Liver (tissue), 10 donors: ENCODE data around the gene ANKRD17. TPM values are rescaled to one million over a fixed set of nuclear protein-coding genes. Genes with fewer than 3 reads are reported as not detected.

Experiments used
- DNase-seq: peaks from one replicate; pipeline ENCODE4 v3.0.0-alpha.2; 2017; ENCODE audit warnings: low spot score
- H3K27ac ChIP-seq, 2 donors: one replicate each; pipeline ENCODE4 v1.7.0; 2013; ENCODE audit warnings: inconsistent platforms in 2 of 2, low read length in 2 of 2, control low read depth in 1 of 2, low read depth in 1 of 2, mild to moderate bottlenecking in 1 of 2
- H3K27me3 ChIP-seq, 4 donors: one replicate each; pipeline versions ENCODE4 v1.6.1 to v1.7.0; 2013; ENCODE audit warnings: low read length in 3 of 4, inconsistent platforms in 1 of 4, mild to moderate bottlenecking in 1 of 4, moderate library complexity in 1 of 4; ENCODE audit not compliant: control insufficient read depth in 4 of 4, insufficient read depth in 4 of 4
- H3K36me3 ChIP-seq, 4 donors: one replicate each; pipeline versions ENCODE4 v1.6.1 to v1.7.0; 2013; ENCODE audit warnings: low read length in 3 of 4, mild to moderate bottlenecking in 3 of 4, low read depth in 1 of 4, moderate library complexity in 1 of 4; ENCODE audit not compliant: control insufficient read depth in 4 of 4, insufficient read depth in 3 of 4
- H3K4me1 ChIP-seq, 4 donors: one replicate each; pipeline versions ENCODE4 v1.6.1 to v1.7.0; 2013; ENCODE audit warnings: low read length in 3 of 4, mild to moderate bottlenecking in 3 of 4, moderate library complexity in 1 of 4; ENCODE audit not compliant: control insufficient read depth in 4 of 4, insufficient read depth in 4 of 4
- H3K4me3 ChIP-seq, 3 donors: one replicate each; pipeline versions ENCODE4 v1.6.1 to v1.7.0; 2013; ENCODE audit warnings: low read length in 3 of 3, control low read depth in 1 of 3, low read depth in 1 of 3, mild to moderate bottlenecking in 1 of 3
- H3K9ac ChIP-seq, 2 donors: one replicate each; pipeline ENCODE4 v1.7.0; 2013; ENCODE audit warnings: low read length in 2 of 2, mild to moderate bottlenecking in 2 of 2, moderate library complexity in 2 of 2, control low read depth in 1 of 2, low read depth in 1 of 2
- H3K9me3 ChIP-seq, 4 donors: one replicate each; pipeline versions ENCODE4 v1.6.1 to v1.7.0; 2013; ENCODE audit warnings: low read length in 3 of 4; ENCODE audit not compliant: control insufficient read depth in 4 of 4
- FOXA2 ChIP-seq: IDR thresholded peaks from 2 replicates; pipeline ENCODE4 v1.6.1; 2016; ENCODE audit warnings: antibody characterized with exemption
- GABPA ChIP-seq, 2 donors: IDR thresholded peaks in 1 of 2; conservative IDR thresholded peaks in 1 of 2; 2 replicates each; pipeline ENCODE4 v1.6.1; 2016; ENCODE audit warnings: antibody characterized with exemption in 2 of 2, mild to moderate bottlenecking in 1 of 2, moderate library complexity in 1 of 2
- JUND ChIP-seq, 2 donors: IDR thresholded peaks; 2 replicates each; pipeline ENCODE4 v1.6.1; 2016; ENCODE audit warnings: antibody characterized with exemption in 2 of 2
- NR2F2 ChIP-seq: IDR thresholded peaks from 2 replicates; pipeline ENCODE4 v1.6.1; 2016; ENCODE audit warnings: antibody characterized with exemption
- RAD21 ChIP-seq, 2 donors: IDR thresholded peaks; 2 replicates each; pipeline ENCODE4 v1.6.1; 2016; ENCODE audit warnings: antibody characterized with exemption in 2 of 2, mild to moderate bottlenecking in 2 of 2
- SP1 ChIP-seq: IDR thresholded peaks from 2 replicates; pipeline ENCODE4 v1.6.1; 2018; ENCODE audit warnings: antibody characterized with exemption, mild to moderate bottlenecking
- TAF1 ChIP-seq: conservative IDR thresholded peaks from 2 replicates; pipeline ENCODE4 v1.6.1; 2016; ENCODE audit warnings: antibody characterized with exemption, mild to moderate bottlenecking
- YY1 ChIP-seq: IDR thresholded peaks from 2 replicates; pipeline ENCODE4 v1.6.1; 2016; ENCODE audit warnings: antibody characterized with exemption, mild to moderate bottlenecking
- WGBS: extraction: QIAGEN DNeasy Blood & Tissue Kit; methylation state at CpG from one replicate; pipeline ENCODE4 v1.1.7; 2013; 5-methylcytosine and 5-hydroxymethylcytosine counted together
- polyA plus RNA-seq, 2 donors: library from polyadenylated mRNA; stranded (reverse) in 1 of 2; unstranded in 1 of 2; fragments of 200-250 nt in 1 of 2; fragments of >200 nt in 1 of 2; fragmentation: Nextera tagmentation in 1 of 2; extraction: Ambion mirVana in 1 of 2; gene quantifications; one replicate each; pipeline versions ENCODE4 v1.2.1 to v1.2.3, GENCODE V29; 2013 to 2015
- small RNA-seq: library from RNA; depleted of rRNA; stranded (forward); fragments of <200 nt; gene quantifications from one replicate; pipeline ENCODE3, GENCODE V24; 2014
- total RNA-seq, 2 donors: library from RNA; depleted of rRNA; stranded (reverse); fragments of >200 nt; gene quantifications; one replicate each; pipeline ENCODE4 v1.2.3, GENCODE V29; 2014
- TF ChIP-seq, protein P1 (sequence below): IDR thresholded peaks from 2 replicates; pipeline ENCODE4 v1.6.1; 2016; ENCODE audit warnings: antibody characterized with exemption
- TF ChIP-seq, protein P2 (sequence below): IDR thresholded peaks from 2 replicates; pipeline ENCODE4 v1.6.1; 2016; ENCODE audit warnings: antibody characterized with exemption, mild to moderate bottlenecking
- TF ChIP-seq, protein P3 (sequence below): IDR thresholded peaks from 2 replicates; pipeline ENCODE4 v1.6.1; 2016; ENCODE audit warnings: antibody characterized with exemption
- donor health status: healthy.
- donor health status: healthy.
- donor health status: healthy.
- donor health status: healthy.
- donor health status: healthy.

Gene ANKRD17
- total and polyA plus RNA-seq, 4 donors, result 11.6 to 38.5 (median 19.7) TPM

DNA sequence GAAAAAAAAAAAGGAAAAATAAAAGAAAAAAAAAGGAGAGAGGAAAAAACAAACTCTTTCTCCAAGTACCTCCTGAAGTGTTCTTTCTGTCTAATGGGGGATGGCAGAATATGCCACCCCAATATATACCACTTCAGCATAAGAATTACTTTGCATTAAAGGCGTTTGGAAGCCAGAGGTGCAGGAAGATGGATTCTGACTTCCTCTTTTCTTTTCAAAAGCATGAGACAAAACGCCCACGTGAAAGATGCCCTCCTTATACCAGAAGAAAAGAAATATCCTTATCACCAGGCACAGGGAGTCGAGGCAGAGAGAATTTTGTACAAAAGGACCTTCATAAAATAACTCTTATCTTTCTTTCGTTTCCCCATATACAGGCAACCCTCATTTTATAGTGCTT is 230.0 kb downstream of the ANKRD17 start:
- H3K4me3 ChIP-seq, result no peak overlapping the region
- H3K9me3 ChIP-seq, result peaks cover 0 to 2% (median 0%) of the 10 kb centered on the region in 4 donors
- no peak overlapping the region for H3K27ac ChIP-seq
- WGBS, result 65% methylated on average over 5 of the region's 5 CpGs
- H3K4me1 ChIP-seq, result no peaks in the 10 kb centered on the region
- no peaks in the 10 kb centered on the region for H3K36me3 ChIP-seq
- no peak for TF ChIP-seq NR2F2
- TF ChIP-seq JUND (IDR thresholded peaks at IDR 0.05), result no peak
- TF ChIP-seq GABPA (IDR thresholded peaks at IDR 0.05 in 1 of 2, conservative IDR thresholded peaks at IDR 0.05 in 1 of 2), result no peak
- TF ChIP-seq SP1, result no peak
- TF ChIP-seq, protein P1, sequence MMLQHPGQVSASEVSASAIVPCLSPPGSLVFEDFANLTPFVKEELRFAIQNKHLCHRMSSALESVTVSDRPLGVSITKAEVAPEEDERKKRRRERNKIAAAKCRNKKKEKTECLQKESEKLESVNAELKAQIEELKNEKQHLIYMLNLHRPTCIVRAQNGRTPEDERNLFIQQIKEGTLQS, result no peak
- TF ChIP-seq YY1, result no peak
- TF ChIP-seq, protein P2, sequence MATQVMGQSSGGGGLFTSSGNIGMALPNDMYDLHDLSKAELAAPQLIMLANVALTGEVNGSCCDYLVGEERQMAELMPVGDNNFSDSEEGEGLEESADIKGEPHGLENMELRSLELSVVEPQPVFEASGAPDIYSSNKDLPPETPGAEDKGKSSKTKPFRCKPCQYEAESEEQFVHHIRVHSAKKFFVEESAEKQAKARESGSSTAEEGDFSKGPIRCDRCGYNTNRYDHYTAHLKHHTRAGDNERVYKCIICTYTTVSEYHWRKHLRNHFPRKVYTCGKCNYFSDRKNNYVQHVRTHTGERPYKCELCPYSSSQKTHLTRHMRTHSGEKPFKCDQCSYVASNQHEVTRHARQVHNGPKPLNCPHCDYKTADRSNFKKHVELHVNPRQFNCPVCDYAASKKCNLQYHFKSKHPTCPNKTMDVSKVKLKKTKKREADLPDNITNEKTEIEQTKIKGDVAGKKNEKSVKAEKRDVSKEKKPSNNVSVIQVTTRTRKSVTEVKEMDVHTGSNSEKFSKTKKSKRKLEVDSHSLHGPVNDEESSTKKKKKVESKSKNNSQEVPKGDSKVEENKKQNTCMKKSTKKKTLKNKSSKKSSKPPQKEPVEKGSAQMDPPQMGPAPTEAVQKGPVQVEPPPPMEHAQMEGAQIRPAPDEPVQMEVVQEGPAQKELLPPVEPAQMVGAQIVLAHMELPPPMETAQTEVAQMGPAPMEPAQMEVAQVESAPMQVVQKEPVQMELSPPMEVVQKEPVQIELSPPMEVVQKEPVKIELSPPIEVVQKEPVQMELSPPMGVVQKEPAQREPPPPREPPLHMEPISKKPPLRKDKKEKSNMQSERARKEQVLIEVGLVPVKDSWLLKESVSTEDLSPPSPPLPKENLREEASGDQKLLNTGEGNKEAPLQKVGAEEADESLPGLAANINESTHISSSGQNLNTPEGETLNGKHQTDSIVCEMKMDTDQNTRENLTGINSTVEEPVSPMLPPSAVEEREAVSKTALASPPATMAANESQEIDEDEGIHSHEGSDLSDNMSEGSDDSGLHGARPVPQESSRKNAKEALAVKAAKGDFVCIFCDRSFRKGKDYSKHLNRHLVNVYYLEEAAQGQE, result no peak
- TF ChIP-seq RAD21 (IDR thresholded peaks at IDR 0.05), result no peak
- no peak for TF ChIP-seq FOXA2
- no peak for TF ChIP-seq TAF1
- TF ChIP-seq, protein P3, sequence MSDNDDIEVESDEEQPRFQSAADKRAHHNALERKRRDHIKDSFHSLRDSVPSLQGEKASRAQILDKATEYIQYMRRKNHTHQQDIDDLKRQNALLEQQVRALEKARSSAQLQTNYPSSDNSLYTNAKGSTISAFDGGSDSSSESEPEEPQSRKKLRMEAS, result no peak
- no peak for DNase-seq
- no peak overlapping the region for H3K9ac ChIP-seq
- H3K27me3 ChIP-seq, result no peaks in the 10 kb centered on the region

Small RNA genes lying within 50 kb of the gene (small RNA-seq; reads per million reads assigned to genes)
- gene RF00334 (not detected), gene RNU6ATAC5P (not detected)

Other genes starting within 250 kb of the ANKRD17 start
- gene COX18, start 189.1 kb downstream of the ANKRD17 start, total RNA-seq, result 10 to 100 TPM; 23.2 to 27.3 TPM
- 10 to 100 TPM in 1 of 2 donors, 1 to 10 TPM in 1; 6.2 to 13.6 TPM for gene COX18, start 189.1 kb downstream of the ANKRD17 start, polyA plus RNA-seq
- gene ALB, start 145.5 kb upstream of the ANKRD17 start, total RNA-seq, result over 10,000 TPM; 37,224 to 59,987 TPM
- gene ALB, start 145.5 kb upstream of the ANKRD17 start, polyA plus RNA-seq, result over 10,000 TPM; 33,161 to 33,802 TPM
- 1,000 to 10,000 TPM in 1 of 2 donors, 1 to 10 TPM in 1; 1.0 to 3,875 TPM for gene AFP, start 177.4 kb upstream of the ANKRD17 start, total RNA-seq
- gene AFP, start 177.4 kb upstream of the ANKRD17 start, polyA plus RNA-seq, result 1 to 10 TPM; 2.2 to 9.1 TPM
- gene AFM, start 222.9 kb upstream of the ANKRD17 start, total RNA-seq, result 100 to 1,000 TPM in 1 of 2 donors, 10 to 100 TPM in 1; 40.1 to 274 TPM
- 100 to 1,000 TPM in 1 of 2 donors, 10 to 100 TPM in 1; 96.3 to 232 TPM for gene AFM, start 222.9 kb upstream of the ANKRD17 start, polyA plus RNA-seq